GM19043 (cell line): ENCODE data around the gene FRMD3.

Experiments
- ATAC-seq: cut with Tn5 transposase; IDR thresholded peaks from one replicate; pipeline ENCODE4 v1.9.1; 2021; ENCODE audit warnings: low read depth; ENCODE audit not compliant: unreplicated experiment

The FRMD3 gene

DNA sequence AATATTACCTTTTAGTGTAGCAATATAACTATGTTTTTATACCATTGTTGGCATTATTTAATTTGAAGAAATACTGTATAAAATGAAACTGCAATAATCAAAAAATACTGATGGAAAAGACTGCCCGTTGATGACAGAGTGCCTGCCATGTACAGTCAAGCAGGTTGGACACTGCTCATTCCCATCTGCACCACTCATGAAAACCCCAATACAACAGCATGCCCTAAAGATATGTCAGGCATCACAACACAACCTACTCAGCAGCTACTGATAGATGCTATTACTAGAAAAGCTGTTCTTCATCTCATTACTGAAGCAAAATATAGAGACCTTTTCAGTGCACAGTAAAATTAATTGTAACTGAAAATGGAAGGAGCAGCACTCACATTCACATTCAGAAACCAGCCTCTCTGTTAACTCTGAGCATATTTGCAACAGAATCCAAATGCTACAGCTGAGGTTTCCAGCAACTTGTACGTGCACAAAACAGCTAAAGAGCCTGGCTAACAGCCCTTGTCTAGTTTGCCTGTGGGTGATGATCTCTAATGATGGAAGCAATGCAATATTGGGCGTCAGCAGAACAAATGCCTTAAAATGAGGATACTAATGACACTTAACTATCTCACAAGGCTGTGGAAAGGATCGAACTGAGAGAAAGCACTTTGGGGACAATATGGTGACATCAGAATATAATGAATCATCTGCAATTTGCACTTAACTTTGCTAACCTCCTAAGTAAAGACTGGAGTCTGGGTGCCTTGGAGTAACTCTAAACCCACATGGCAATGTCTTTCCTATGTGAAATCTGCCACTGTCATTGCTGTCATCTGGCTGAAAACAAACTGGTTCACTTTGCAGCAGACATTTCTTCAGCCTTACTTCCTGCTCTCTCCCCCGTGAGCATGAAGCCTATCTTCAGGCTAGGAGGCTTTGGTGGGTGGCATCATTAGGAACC lies 280.0 kb downstream of the FRMD3 start:
- ATAC-seq, result no peak

DNA sequence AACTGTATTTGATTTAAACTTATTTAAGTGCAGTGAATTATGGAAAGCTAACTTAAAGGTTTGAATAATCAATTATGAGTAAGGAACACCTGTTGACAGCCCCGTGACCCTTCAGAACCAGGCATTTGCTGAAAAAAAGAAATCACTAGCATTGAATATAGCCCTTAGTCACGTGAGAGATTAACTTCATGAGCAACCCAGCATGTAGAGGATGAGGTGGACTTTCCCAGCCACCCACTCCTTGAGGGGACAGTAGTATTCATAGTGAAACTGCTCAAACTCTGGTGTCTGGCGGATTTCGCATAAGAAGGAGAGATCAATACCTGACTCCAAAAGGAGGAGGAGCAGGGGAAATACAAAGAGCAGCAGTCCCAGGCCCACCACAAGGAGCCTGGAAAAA lies 290.5 kb downstream of the FRMD3 start:
- no peak for ATAC-seq

DNA sequence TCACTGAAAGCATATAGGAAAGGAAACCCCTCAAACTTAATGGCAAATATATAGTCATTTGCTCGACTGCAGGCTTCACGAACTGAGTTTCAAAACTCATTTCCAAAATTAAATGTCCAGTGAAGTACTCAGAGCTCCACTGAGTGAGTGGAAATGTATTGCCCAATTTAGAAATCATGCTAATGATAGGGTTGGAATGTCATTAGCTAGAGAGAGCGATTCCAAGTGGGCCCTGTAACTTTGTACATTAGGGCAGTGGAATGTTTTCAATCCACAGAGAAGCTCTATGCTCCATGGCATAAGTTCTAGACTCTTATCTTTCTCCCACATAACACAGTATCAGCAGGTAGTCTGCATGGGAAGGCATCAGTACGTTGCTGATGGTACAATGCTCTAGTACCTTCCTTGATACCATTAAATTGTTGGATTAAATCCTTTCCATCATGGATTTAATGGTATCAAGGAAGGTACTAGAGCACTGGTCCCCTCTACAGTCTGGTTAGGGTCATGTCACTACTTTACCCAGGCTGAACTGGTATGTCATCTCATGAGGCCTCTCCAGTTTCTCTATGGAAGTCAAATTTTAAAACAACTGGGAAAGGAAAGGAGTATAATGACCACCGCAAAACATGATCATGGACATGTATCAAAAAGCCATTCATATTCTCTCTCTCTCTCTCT lies 292.1 kb downstream of the FRMD3 start:
- no peak for ATAC-seq

DNA sequence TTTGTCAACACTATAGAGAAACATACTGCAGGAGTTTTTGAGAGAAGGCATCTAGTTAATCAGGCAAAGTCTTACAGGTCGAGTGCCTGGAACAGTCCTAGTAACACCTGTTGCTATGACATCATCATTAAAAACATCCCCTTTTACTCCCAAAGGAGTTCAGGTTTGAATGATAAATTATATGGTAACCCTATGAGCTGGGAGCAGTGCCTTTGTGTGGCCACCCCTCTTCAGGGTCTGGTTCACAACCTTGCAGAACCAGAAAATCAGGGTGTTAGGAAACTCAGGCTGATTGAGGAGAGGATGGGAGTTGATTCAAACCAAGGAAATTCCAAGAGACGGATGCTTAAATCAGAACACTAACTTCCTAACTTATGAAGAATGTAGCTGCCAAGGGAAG lies 296.1 kb downstream of the FRMD3 start:
- no peak for ATAC-seq

DNA sequence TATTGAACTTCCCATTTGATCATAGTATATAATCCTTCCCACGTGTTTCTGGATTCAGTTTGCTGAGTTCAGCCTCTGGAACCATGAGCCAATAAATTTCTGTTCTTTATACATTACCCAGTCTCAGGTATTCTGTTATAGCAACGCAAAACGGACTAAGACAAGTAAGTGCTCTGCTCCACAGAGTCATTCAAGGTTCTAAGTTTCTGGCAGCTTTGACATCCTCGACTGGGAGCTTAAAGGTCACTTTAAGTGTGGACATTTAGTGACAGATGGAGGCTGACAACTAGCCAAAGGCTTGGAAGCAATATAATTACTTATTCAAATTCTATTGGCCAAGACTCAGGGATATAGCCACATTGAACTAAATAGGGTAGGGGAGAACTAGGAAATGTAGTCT lies 297.5 kb downstream of the FRMD3 start:
- ATAC-seq, result no peak

DNA sequence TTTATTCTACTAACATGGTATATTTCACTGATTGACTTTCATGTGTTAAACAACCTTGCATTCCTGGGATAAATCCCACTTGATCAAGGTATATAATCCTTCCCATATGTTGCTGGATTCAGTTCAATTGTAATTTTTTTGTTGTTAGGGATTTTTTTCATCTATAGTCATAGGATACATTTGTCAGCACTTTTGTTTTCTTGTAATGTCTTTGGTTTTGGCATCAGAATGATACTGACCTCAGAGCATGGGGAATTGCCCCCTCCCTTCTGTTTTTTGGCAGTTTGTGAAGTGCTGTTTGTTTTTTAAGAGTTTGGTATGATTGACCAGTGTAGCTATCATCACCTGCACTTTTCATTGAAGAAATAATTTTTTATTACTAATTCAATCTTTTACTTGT lies 298.5 kb downstream of the FRMD3 start:
- ATAC-seq, result no peak

DNA sequence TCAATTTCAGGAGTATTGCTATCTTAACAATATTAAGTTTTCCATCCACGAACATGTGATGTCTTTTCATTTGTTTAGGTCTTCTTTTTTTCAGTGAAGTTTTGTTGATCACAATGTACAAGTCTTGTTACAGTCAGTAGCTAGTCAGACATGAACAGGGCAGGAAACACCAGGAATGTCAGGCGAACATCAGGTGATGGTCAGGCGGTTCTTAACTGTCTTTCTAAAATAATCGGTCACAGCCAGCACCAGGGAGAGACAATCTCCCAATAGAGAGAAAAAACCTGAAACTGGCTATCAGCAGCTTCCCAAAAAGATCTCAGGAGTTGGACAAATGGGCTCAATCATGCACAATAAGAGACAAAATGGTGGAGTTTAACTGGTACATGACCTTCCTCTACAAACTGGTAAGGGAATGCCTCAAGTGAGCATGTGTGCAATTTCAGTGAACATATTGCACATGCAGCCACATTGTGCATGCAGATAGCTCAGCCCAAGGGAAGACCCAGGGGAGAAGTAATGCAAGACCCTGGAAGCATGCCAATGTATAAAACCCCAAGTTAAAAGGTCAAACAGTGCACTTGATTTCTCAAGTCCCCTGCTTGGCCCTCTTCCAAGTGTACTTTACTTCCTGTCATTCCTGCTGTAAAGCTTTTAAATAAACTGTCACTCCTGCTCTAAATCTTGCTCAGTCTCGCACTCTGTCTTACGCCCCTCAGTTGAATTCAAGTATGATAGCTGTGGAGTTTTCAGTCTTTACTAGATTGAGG lies 299.1 kb downstream of the FRMD3 start:
- ATAC-seq, result no peak

DNA sequence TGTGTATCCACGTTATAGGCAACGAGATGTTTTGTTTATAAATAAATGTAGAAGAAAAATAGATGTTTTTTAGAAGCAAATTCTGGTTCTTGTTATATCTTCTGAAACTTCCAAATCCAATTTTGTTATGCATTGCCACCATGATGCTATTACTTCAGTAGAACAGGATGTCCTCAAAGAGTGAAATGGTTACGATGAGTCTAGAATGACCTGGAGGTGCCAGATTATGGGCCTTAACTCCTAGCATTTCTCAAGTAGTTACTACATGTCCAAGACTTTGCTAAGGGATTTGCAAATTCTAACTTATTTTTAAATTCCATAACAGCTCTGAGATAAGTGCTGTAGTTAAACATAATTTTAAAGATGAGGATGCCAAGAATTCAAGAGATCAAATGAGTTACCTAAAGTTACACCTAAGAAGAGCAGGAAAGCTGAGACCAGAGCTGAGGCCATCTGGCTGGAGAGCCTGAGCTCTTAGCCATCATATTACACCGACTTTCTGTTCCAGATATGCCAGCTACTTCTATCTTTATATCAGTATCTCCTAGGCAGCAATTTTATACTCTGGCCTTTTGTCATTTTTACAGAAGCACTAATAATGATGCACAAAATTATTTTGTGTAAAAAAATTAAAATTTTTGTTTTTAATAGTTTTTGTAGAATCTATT lies 302.0 kb downstream of the FRMD3 start:
- no peak for ATAC-seq

DNA sequence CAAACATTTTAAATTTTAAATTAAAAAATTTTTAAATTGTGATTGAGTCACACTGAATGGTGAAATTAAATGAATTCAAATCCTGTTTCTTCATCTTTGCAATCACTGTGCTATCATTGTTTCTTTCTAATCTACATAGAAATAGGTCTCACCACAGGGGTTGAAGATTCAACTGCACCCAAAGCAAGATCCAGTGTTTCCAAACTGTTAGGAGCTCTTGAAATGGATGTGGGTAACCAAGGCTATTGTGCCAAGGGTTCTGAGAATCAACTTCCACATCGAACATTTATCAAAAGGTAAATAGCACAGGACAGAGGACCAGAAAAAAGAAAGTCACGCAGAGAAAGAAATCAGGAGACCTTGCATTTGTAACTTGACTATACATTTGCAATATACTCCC lies 302.7 kb downstream of the FRMD3 start:
- no peak for ATAC-seq

DNA sequence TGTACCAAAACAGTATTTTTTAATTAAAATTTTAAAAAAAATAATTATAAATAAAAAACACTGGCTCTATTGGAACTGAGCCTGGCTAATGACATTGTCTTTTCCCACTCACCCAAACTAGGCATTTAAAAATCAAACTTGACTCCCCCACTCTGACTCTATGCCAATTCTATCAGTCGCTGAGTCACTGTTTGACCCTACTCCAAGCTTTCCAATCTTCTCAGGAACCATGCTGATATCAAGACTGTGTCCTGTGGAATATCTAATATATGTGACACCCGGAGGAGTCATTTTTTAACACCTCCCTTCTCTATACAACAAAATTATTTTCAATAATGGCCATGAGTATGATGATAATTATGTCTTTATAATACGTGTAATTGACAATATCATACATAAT lies 303.7 kb downstream of the FRMD3 start:
- ATAC-seq, result no peak

DNA sequence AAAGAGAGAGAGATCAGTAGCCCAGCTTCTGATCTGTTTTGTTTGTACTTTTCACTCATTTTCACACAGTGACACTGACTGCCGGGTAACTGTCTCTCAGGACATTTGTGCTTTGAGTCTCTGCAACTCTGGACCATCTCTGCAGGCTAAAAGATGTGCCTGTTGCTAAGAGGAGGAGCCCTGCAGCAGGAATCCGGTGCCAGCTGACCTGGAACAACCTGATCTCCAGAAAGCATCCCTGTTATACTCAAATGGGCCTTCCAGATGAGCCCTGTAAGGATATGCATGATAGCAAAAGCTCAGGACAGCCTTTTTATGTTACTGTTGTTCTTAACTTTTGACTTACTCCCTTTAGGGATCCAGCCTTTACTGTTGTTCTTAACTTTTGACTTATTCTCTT lies 304.6 kb downstream of the FRMD3 start:
- ATAC-seq, result no peak

DNA sequence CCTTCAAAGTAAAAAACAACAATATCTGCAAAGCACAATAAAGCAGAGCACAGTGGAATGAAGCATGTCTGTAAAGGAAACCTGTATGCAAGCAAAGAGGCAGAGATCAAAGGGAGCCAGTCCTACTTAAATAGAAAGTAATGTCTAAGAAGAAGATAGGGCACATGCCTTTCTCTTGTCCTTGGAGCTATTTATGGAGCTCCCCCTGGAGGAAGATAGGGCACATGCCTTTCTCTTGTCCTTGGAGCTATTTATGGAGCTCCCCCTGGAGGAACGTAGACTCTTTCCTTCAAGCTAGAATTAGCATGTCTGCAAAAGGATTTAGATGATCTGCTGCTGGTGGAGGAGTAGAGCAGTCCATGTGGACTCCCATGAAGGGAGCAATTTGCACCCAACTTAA lies 307.2 kb downstream of the FRMD3 start:
- peak; percentile 75 for ATAC-seq

DNA sequence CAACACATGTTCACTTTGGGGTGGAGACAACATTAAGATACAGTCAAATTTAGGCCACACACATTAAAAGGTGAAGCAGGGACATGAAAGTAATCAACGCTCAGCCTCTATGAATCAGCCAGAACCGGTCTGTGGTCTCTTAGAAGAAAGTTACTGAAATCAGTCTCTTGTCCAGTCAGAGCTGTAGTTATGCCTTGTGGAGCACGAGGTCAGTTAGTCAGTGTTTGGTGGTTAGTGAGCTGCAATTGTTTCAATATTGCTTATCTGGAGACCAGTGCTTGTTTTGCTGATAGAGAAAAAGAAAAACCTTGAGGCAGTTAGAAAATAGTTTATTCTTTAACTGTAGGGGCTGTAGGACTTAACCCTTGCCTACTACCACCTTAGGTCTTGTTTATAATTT lies 317.5 kb downstream of the FRMD3 start:
- ATAC-seq, result peak; percentile 92

DNA sequence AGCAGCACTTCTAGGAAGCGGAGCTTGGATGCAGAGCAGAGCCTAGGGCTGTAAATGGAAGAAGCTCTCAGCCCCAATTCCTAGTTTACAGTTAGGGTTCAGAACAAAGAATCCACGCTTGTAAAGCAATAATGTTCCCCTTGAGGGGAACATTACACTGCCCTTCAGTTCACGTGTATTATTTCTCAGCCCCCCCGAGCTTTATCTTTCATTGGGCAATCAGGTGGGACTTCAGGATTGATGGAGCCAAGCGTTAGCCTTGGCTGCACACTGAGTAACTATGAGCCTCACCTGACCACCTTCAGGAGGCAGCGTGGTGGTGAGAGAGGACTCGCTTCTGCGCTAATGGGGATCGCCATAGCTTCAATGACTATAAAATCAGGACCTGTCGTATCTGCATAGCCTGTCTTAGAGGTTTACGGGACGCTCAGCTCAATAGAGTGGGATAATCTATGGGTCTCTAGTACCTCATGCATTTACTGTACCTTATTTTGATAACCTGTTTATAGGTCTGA lies 318.2 kb downstream of the FRMD3 start:
- no peak for ATAC-seq

DNA sequence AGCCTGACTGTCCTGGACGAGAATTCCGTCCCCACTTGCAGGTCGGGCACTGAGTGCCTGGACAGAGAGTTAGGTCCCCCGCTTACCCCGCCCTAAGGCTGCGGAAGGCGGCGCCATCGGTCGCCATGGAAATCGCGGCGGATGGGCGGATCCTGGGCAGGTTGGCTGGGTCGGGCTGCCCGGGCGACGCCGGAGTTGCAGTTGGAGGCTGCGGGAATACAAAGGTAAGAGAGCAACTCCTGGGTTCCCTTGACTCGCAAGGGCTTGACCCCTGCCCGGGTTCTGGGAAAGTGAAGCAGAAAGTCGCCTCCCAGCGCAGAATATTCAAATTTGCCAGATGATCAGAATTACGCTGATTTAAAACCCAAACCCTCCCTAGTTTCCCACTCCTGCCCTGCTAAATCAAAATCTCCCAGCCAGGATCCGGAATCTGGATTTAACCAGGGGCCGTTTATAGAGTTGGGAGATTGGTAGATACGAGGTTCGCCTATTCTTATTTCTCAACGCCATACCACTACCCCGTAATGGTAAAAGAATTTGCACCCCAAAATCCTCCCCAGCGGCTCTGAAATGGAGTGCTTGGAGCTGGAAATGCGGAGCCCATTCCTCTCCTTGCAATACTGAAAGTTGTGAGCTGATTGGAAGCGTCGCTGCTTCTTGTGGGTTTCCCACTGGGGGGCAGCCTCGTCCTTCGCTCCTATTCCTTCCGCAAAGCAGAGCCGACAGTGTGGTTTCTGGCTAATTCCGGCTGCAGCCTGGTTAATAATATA lies 318.9 kb downstream of the FRMD3 start:
- peak; percentile 44 for ATAC-seq

DNA sequence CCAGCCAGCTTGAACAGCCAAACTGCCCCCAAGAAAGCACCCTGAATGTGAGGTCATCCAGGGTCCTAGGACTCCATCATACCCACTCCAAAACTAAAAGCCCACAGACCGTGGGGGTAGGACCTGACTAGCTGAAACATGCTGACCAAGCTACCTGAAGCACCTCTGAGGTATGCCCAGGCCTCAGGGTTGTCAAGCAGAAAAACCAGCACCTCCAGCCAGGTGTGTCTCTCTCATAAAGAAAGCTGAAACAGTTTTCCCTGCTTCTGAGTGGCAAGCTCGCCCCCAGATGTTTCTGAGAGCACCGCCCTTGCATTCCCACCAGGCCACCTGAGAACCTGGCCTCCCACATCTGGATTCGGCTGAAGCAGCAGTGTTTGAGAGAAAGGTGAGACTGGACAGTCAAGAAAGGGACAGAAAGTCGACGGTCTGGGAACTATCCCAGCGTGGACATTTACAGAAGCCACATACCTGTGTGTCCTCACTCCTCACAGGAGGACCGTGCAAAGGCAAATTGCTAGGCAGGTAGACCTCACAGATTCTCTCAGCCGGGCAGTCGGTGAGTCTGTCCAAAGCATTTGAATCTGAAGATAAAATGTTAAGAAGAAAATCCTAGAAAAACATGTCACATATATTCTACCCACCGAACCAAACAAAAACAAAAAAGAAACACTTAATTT lies 319.6 kb downstream of the FRMD3 start:
- no peak for ATAC-seq

DNA sequence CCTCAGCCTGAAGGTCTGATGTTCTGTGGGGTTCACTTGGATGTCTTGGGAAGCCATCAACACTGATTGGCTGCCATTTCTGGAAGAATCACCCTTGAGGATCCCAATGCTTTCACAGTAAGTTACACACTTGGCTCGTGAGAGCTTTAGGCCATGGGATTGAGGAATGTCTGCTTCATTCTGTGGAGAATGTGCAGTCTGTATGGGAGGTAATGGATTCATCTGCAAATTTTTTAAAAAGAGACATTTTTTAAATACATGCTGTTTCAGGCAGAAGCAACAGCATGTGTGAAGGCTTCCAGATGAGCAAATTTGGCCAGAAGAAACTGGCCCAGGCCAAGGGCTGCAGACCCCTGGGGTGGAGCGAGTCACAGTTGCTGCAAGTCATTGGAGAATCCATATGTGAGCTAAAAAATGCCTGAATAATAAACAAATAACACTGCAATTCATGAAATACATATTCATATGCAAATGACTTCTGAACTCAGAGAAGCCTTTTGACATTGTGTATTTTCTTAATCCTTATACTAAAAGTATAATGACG lies 328.9 kb downstream of the FRMD3 start:
- ATAC-seq, result no peak

DNA sequence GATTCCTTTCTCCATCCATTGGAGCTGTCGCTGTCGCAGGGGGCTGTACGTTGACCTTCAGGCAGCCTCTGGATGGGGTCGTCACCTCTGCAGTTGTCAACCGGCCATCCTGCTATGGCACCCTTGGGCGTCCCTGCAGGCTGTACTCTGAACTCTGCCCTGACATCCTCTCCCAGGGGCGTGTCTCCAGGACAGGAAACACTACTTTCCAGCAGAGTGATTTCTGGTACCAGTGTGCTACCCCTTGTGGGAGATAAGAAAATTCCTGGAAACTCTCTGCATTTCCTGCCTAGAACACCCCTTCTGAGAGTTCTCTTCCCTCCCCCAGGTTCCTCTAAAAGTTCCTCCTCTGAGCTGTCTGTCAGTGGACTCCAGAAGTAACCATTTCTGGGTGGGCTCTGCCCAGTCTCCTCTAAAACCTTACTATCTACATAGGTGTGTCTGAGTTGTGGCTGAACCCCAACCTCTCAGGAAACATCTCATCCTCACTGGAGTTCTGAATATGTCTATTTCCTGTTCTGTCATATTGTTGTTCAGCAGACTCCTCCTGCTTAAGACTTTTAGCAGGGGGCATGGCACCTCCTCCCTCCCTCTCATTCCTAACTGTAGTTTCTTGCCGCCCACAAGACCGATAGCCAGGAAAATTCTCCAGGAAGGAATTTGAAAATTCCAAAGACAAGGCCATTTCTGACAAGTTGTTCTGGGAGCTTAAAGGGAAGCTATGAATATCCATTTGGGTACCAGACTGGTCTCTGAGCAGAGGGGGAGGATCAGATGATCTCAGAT lies 329.9 kb downstream of the FRMD3 start:
- ATAC-seq, result no peak
